ENCODE data around the gene CREBBP. TPM values are rescaled to one million over a fixed set of nuclear protein-coding genes. Genes with fewer than 3 reads are reported as not detected.
A peak's percentile ranks its signal among the peaks of the same experiment; 100 is the strongest.

The CREBBP gene
- total RNA-seq, 3 donors from 2014 or later = 61.6 to 82.6 (median 69.5) TPM

DNA sequence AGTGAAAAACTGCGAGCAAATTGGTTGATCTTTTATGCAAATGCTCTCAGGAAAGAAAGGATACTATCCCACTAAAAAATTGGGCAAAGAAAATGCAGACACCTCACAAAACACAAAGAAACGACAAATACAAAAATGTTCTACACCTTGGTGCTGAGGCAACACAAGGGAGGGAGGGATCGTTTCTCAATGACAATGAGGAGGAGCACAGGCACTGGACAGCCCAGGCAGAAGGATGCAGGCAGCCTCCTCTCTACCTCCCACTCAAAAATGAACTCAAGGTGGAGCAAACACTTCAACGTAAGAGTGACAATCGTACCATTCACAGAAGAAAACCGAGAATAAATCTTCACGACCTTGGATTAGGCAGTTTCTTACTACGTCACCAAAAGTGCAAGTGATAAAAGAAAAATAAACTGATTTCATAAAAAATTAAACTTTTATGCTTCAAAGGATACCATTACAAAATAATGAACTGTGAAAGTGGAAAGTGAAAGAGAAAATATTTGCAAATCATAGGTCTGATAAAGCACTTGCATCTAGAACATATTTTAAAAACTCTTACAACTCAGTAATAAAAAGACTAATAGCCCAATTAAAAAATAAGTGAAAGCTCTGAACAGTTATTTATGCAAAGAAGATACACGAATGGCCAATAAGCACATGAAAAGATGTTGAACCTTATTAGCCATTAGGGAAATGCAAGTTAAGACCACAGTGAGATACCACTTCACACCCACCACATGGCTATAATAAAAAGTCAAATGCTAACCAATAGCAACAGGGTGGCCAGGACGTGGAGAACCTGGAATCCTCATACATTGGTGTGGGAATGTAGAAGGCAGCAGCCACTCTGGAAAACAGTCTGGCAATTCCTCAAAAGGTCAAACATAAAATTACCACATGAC lies 82.4 kb downstream of the CREBBP start:
- intact Hi-C loops (cut with DNase I; ENCODE audit: low total_unique reads) = no loop called here
- TF ChIP-seq, protein P1, sequence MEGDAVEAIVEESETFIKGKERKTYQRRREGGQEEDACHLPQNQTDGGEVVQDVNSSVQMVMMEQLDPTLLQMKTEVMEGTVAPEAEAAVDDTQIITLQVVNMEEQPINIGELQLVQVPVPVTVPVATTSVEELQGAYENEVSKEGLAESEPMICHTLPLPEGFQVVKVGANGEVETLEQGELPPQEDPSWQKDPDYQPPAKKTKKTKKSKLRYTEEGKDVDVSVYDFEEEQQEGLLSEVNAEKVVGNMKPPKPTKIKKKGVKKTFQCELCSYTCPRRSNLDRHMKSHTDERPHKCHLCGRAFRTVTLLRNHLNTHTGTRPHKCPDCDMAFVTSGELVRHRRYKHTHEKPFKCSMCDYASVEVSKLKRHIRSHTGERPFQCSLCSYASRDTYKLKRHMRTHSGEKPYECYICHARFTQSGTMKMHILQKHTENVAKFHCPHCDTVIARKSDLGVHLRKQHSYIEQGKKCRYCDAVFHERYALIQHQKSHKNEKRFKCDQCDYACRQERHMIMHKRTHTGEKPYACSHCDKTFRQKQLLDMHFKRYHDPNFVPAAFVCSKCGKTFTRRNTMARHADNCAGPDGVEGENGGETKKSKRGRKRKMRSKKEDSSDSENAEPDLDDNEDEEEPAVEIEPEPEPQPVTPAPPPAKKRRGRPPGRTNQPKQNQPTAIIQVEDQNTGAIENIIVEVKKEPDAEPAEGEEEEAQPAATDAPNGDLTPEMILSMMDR (IDR thresholded peaks at IDR 0.05) = no peak
- TF ChIP-seq POLR2A (IDR thresholded peaks at IDR 0.05) (no peak), POLR2AphosphoS5 (IDR thresholded peaks at IDR 0.05) (no peak)
- no peak overlapping the region for H3K27ac ChIP-seq
- no peaks in the 10 kb centered on the region for H3K27me3 ChIP-seq
- DNase-seq (ENCODE audit: low spot score in 2 of 2) = no peak
- H3K36me3 ChIP-seq = no peaks in the 10 kb centered on the region
- H3K4me3 ChIP-seq = no peak overlapping the region
- H3K4me1 ChIP-seq = peaks cover 0 to 16% of the 10 kb centered on the region in 2 donors
- no peaks in the 10 kb centered on the region for H3K9me3 ChIP-seq

GRCh38 chr16:3797473-3797872 lies 83.0 kb downstream of the CREBBP start:
- Histone ChIP-seq H3K27me3 (no peaks in the 10 kb centered on the region), H3K9me3 (no peaks in the 10 kb centered on the region), H3K4me3 (no peak overlapping the region), H3K4me1 (peaks cover 0 to 20% of the 10 kb centered on the region in 2 donors), H3K36me3 (no peaks in the 10 kb centered on the region), H3K27ac (no peak overlapping the region)
- intact Hi-C loops (cut with DNase I; ENCODE audit: low total_unique reads) = no loop called here
- TF ChIP-seq, protein P1 (IDR thresholded peaks at IDR 0.05) = no peak
- no peak for TF ChIP-seq POLR2AphosphoS5 (IDR thresholded peaks at IDR 0.05)
- no peak for TF ChIP-seq POLR2A (IDR thresholded peaks at IDR 0.05)
- no peak for DNase-seq (ENCODE audit: low spot score in 2 of 2)

- no peak for TF ChIP-seq POLR2A (IDR thresholded peaks at IDR 0.05)
- TF ChIP-seq POLR2AphosphoS5 (IDR thresholded peaks at IDR 0.05) = no peak
- TF ChIP-seq, protein P1 (IDR thresholded peaks at IDR 0.05) = no peak
- H3K27ac ChIP-seq = peak overlapping the region; percentile 36 to 44
- peaks cover 0 to 16% of the 10 kb centered on the region in 2 donors for H3K4me1 ChIP-seq
- H3K27me3 ChIP-seq = no peaks in the 10 kb centered on the region
- intact Hi-C loops (cut with DNase I; ENCODE audit: low total_unique reads) = no loop called here
- no peak for DNase-seq (ENCODE audit: low spot score in 2 of 2)
- no peak overlapping the region for H3K4me3 ChIP-seq
- peaks cover 9% of the 10 kb centered on the region for H3K36me3 ChIP-seq
- no peaks in the 10 kb centered on the region for H3K9me3 ChIP-seq
Observed at GRCh38 chr16:3793161-3793576, 87.3 kb downstream of the CREBBP start.

DNA sequence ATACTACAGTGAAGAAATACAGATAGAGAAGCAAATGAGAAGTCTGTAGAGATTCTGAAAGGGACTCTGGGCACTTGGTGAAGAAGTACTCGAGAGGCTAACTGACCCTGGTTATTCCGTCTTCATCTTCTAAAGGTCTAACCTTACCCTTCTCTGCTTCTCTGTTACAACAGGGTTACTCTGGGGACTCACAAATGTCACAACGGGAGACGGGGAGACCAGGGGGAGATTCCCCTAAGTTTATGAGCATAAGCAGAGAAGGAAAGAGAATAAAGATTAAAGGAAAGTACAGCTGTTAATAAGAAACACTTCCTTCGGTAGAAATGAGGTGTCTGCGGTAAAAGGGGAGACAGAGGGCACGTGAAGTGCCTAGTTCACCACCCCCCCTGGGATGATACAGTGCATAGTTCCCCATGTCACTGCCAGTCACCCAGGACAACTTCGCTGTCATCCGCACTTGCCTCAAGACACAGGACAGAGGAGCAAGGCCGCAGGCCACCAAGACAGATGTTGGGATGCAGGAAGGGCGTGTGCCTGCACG lies 88.0 kb downstream of the CREBBP start:
- no peak for TF ChIP-seq POLR2AphosphoS5 (IDR thresholded peaks at IDR 0.05)
- TF ChIP-seq, protein P1 (IDR thresholded peaks at IDR 0.05) = no peak
- no peak for TF ChIP-seq POLR2A (IDR thresholded peaks at IDR 0.05)
- H3K9me3 ChIP-seq = no peaks in the 10 kb centered on the region
- H3K36me3 ChIP-seq = peaks cover 9% of the 10 kb centered on the region
- H3K27ac ChIP-seq = peak overlapping the region; percentile 36 to 44
- DNase-seq (ENCODE audit: low spot score in 2 of 2) = no peak
- no peaks in the 10 kb centered on the region for H3K27me3 ChIP-seq
- H3K4me1 ChIP-seq = peaks cover 0 to 11% of the 10 kb centered on the region in 2 donors
- intact Hi-C loops (cut with DNase I; ENCODE audit: low total_unique reads) = no loop called here
- no peak overlapping the region for H3K4me3 ChIP-seq

- TF ChIP-seq POLR2A (IDR thresholded peaks at IDR 0.05) (no peak), POLR2AphosphoS5 (IDR thresholded peaks at IDR 0.05) (no peak)
- TF ChIP-seq, protein P1 (IDR thresholded peaks at IDR 0.05) = no peak
- Histone ChIP-seq H3K27ac (no peak overlapping the region), H3K4me3 (no peak overlapping the region), H3K4me1 (peaks cover 0 to 5% of the 10 kb centered on the region in 2 donors), H3K9me3 (no peaks in the 10 kb centered on the region), H3K36me3 (peaks cover 9% of the 10 kb centered on the region), H3K27me3 (no peaks in the 10 kb centered on the region)
- no peak for DNase-seq (ENCODE audit: low spot score in 2 of 2)
- intact Hi-C loops (cut with DNase I; ENCODE audit: low total_unique reads) = no loop called here
Observed at GRCh38 chr16:3791701-3792100, 88.8 kb downstream of the CREBBP start.
